GM12891 (cell line): ENCODE data around the gene IRGM. TPM values are rescaled to one million over a fixed set of nuclear protein-coding genes. Genes with fewer than 3 reads are reported as not detected.
A peak's percentile ranks its signal among the peaks of the same experiment; 100 is the strongest.
"Not testable (repeated sequence)": the region's sequence is repeated elsewhere in the genome, so short reads cannot be mapped to it uniquely, and the experiment has no call there.

Experiments
- DNase-seq: peaks from one replicate; pipeline ENCODE4 v3.0.0; 2011; ENCODE audit warnings: low spot score; ENCODE audit not compliant: insufficient read length
- FAIRE-seq: peaks from 2 replicates; lab custom pipeline; 2011; peaks lifted over from hg19 to GRCh38; lab: Jason Lieb, UNC
- PAX5 ChIP-seq: IDR thresholded peaks from 2 replicates; pipeline ENCODE4 v1.6.1; 2011; ENCODE audit warnings: low read length, moderate library complexity, mild to moderate bottlenecking; ENCODE audit not compliant: insufficient read depth, severe bottlenecking
- POLR2A ChIP-seq: IDR thresholded peaks from 2 replicates; pipeline ENCODE4 v1.6.1; 2011; ENCODE audit warnings: low read depth, low read length, control low read depth
- POLR2AphosphoS5 ChIP-seq: IDR thresholded peaks from 2 replicates; pipeline ENCODE4 v1.6.1; 2011; ENCODE audit warnings: low read depth, low read length, control low read depth
- POU2F2 ChIP-seq: IDR thresholded peaks from 2 replicates; pipeline ENCODE4 v1.6.1; 2011; ENCODE audit warnings: low read depth, mild to moderate bottlenecking, control low read depth, low read length, moderate library complexity
- SPI1 ChIP-seq: IDR thresholded peaks from 2 replicates; pipeline ENCODE4 v1.6.1; 2011; ENCODE audit warnings: low read depth, low read length, control low read depth
- TAF1 ChIP-seq: IDR thresholded peaks from 2 replicates; pipeline ENCODE4 v1.6.1; 2011; ENCODE audit warnings: low read depth, low read length, control low read depth
- polyA plus RNA-seq: library from polyadenylated mRNA; unstranded; fragments of >200 nt; gene quantifications from one replicate; pipeline ENCODE4 v1.2.1, GENCODE V29; 2012; ENCODE audit warnings: low read depth, missing spikeins, inconsistent platforms; ENCODE audit not compliant: missing spikeins

IRGM gene, protein sequence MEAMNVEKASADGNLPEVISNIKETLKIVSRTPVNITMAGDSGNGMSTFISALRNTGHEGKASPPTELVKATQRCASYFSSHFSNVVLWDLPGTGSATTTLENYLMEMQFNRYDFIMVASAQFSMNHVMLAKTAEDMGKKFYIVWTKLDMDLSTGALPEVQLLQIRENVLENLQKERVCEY
- 0.67 TPM for polyA plus RNA-seq

DNA sequence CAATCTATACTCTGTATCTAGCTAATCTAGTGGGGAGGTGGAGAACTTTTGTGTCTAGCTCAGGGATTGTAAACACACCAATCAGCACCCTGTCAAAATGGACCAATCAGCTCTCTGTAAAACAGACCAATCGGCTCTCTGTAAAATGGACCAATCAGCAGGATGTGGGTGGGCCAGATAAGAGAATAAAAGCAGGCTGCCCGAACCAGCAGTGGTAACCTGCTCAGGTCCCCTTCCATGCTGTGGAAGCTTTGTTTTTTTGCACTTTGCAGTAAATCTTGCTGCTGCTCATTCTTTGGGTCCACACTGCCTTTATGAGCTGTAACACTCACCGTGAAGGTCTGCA lies at the start of gene IRGM:
IRGM (plus strand) TSS at position 214 of the 346 bp plus-strand sequence. CDS start 1,603 bp downstream, outside the sequence.
- FAIRE-seq, DNase-seq: not testable (repeated sequence)

DNA sequence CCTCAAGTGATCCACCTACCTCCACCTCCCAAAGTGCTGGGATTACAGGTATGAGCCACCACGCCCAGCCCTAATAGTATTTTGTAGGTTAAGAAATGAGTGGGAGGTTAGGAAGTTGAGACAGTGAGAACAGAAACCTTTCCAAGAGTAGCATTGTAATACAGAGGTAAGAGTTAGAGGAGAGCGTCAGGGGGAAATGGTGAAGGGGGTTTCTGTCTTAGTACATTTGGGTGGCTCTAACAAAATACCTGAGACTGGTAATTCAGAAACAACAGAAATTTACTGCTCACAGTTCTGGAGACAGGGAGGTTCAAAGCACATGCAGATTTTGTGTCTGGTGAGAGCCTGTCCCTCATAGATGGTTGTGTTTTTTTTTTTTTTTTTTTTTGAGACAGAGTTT lies 48.9 kb upstream of the IRGM start:
- DNase-seq (no peak), FAIRE-seq (no peak)
- TF ChIP-seq POLR2A (no peak), SPI1 (no peak), PAX5 (no peak), POLR2AphosphoS5 (no peak), TAF1 (no peak), POU2F2 (no peak)

DNA sequence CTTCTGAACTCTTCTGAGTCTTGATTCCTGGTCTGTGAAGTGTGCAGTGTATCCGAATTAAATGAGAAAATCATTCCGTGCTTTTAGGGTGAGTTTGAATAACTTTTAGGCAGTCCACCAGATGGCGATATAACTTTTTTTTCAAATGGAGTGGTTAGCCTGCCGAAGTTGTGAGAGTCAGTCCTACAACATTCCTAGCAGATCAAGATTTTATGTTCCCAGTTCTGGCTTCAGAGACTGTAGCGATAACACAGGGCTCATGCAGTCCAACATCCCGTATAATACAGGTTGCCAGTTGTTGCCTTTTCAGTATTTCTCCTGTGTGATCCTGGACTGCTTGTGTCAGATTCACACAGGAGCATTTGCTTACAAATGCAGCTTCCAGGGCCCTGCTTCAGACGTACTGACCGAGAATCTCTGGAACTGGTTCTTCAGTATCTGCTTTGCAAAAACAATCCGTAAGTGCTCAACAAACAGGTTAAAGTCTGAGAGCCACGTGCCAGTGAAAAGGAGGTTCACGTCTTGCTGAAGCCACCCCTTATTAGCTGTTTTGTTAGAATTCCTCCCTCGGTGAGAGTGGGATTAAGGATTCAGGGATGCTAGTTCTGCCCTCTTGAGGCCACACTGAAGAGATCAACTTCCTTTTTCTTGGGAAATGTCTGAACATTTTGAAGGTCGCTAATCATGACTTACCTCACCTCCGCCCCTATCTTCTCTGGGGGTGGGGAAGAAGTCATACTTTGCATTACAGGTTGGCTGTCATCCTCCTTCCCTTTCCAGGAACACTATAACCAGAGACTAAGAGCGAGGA lies 45.0 kb upstream of the IRGM start:
- TF ChIP-seq SPI1 = no peak
- no peak for TF ChIP-seq POU2F2
- TF ChIP-seq TAF1 = no peak
- no peak for TF ChIP-seq POLR2A
- TF ChIP-seq PAX5 = no peak
- TF ChIP-seq POLR2AphosphoS5 = no peak
- FAIRE-seq (peak; percentile 91), DNase-seq (no peak)

DNA sequence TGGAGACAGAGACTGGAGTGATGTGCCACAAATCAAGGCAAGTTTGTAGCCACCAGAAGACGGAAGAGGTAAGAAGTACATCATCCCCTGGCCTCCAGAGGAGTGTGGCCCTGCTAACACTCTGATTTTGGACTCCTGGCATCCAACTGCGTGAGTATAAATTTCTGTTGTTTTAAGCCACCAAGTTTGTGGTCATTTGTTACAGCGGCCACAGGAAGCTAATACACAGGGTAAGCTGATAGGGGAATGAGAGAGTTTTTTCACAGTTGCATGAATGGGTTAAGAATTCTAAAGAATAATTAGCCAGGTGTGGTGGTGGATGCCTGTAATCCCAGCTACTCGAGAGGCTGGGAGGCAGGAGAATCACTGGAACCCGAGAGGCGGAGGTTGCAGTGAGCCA lies 41.9 kb upstream of the IRGM start:
- TF ChIP-seq POLR2A = no peak
- TF ChIP-seq TAF1 = no peak
- no peak for TF ChIP-seq POU2F2
- TF ChIP-seq SPI1 = no peak
- no peak for TF ChIP-seq PAX5
- TF ChIP-seq POLR2AphosphoS5 = no peak
- FAIRE-seq (no peak), DNase-seq (no peak)

DNA sequence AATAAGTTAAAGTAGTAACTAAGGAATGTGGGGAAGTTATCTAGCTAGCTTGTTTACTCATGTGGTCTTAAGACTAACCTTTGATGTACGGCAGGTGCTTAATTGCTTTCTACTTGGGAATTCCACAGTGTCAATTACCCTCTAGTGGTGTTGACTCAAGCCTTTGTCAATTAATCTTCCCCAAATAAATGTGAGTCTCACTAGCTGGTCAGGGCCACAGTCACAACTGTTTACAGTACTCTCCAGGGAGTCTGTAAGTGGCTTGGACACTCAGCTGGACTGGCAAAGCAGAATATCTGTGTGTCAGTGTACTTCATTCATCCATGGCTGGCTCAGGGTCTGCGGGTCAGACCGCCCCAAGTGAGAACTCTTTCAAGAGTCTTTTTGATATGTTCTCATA lies 37.0 kb upstream of the IRGM start:
- DNase-seq = no peak
- no peak for TF ChIP-seq POU2F2
- no peak for TF ChIP-seq SPI1
- no peak for TF ChIP-seq POLR2AphosphoS5
- TF ChIP-seq POLR2A = no peak
- no peak for TF ChIP-seq TAF1
- TF ChIP-seq PAX5 = no peak
- no peak for FAIRE-seq

DNA sequence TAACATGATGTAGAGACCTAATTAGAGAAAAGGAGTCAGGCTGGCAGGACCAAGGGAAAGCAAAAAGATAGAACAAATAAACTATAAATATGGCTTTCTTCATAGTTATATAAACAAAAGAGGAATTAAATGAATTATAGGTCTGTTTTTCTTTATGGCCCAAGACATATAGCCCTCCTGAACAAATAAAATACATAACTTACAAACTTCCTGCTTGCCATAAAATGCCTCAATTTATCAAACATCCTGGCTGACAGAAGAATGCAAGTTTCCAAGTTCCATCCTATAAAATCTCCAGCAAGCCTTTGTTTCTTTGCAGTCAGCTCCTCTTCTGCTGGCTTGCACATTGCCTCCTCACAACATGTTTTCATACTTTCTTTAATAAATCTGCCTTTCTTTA lies 31.3 kb upstream of the IRGM start:
- TF ChIP-seq PAX5 (no peak), SPI1 (no peak), POLR2AphosphoS5 (no peak), TAF1 (no peak), POU2F2 (no peak), POLR2A (no peak)
- no peak for FAIRE-seq
- DNase-seq = no peak

DNA sequence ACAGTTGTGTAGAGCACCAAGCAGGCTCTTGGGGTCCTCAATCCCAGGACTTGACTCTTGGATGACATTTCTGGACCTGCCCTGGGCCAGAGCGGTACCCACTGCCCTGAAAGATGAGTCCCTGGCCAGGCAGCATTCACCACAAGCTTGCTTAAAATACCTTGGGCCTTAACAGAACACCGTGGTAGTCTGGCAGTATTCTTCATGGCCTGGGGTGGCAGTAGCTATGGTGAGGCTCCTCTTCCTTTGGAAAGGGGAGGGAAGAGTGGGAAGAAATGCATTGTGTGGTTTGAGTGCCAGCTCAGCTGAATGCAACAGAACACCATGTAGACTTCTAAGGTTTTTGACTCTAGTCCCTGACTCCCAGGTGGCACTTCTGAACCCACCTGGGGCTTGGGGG lies 29.4 kb upstream of the IRGM start:
- FAIRE-seq (no peak), DNase-seq (no peak)
- TF ChIP-seq POLR2A = no peak

DNA sequence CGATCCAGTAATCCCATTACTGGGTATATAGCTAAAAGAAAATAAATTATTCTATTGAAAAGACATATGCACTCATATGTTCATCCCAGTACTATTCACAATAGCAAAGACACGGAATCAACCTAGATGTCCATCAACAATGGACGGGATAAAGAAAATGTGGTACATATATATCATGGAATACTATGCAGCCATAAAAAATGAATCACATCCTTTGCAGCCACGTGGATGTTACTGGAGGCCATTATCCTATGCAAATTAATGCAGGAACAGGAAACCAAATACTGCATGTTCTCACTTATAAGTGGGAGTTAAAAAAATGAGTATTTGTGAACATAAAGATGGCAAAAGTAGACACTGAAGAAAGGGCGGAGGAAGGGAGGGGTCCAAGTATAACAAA lies 16.6 kb upstream of the IRGM start:
- DNase-seq (no peak), FAIRE-seq (no peak)
- no peak for TF ChIP-seq POLR2A
- no peak for TF ChIP-seq SPI1
- no peak for TF ChIP-seq POLR2AphosphoS5
- no peak for TF ChIP-seq PAX5
- no peak for TF ChIP-seq TAF1
- no peak for TF ChIP-seq POU2F2

DNA sequence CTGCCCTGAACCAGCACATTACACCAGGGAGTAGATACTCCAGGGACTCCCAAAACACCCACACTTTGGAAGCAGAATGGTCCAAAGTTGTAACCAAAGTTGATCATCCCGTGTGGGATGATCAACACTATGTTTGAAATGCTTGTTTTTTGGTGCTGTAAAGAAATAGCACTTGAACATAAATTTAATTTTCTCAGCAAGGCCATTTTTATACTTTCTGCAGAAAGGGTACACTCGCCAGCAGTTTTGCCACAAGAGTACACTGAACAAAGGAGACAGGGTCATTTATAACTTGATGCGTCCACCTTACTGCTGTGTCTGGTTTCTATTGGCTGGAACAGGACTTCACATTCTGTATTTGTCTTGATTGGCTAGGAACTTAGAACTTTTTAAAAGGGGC lies 14.5 kb upstream of the IRGM start:
- FAIRE-seq = not testable (repeated sequence)

DNA sequence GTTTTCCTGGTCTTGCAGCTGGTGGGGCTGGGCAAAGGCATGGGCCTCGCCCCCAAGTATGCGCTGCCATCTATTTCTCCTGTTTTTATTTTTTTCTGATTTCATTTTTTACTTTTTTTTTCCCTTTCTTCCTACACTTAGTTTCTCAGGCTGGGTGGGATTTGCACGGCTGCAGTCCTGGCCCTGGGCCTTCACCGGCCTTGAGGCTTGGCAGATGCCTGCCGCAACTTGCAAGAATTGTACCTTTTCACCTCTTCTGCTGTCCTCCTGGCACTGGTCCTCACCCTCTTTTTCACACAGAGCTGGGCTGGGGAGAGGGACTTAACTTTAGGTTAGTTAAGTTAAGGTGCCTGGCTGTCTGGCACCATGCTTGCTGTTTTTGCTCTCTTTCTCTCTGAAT lies 10.3 kb upstream of the IRGM start:
- FAIRE-seq (no peak), DNase-seq (no peak)
- TF ChIP-seq POLR2AphosphoS5 = no peak
- TF ChIP-seq POLR2A = no peak
- TF ChIP-seq TAF1 = no peak
- TF ChIP-seq SPI1 = no peak
- no peak for TF ChIP-seq PAX5
- no peak for TF ChIP-seq POU2F2

More for the DNA sequence above, 14.5 kb upstream of the IRGM start:
- DNase-seq = not testable (repeated sequence)

DNA sequence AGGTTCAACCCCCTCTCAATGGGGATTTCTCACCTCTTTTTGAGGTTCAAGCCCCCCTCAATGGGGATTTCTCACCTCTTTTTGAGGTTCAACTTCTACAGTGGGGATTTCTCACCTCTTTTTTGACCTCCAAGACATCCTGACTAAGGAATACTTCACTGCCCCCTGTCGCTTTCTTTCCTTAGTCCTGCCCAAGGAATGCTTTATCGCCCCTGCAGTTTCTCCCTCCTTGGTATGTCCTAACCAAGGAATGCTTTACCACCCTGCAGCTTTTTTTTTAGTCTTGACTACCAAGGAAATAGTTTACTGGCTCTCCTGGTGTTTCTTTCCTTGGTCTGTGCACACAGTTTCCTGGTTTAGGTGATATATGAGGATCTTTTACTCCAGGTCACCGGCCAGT lies 9.6 kb upstream of the IRGM start:
- no peak for TF ChIP-seq POLR2AphosphoS5
- TF ChIP-seq PAX5 = no peak
- TF ChIP-seq SPI1 = no peak
- no peak for TF ChIP-seq TAF1
- TF ChIP-seq POU2F2 = no peak
- no peak for TF ChIP-seq POLR2A
- FAIRE-seq = no peak
- no peak for DNase-seq

DNA sequence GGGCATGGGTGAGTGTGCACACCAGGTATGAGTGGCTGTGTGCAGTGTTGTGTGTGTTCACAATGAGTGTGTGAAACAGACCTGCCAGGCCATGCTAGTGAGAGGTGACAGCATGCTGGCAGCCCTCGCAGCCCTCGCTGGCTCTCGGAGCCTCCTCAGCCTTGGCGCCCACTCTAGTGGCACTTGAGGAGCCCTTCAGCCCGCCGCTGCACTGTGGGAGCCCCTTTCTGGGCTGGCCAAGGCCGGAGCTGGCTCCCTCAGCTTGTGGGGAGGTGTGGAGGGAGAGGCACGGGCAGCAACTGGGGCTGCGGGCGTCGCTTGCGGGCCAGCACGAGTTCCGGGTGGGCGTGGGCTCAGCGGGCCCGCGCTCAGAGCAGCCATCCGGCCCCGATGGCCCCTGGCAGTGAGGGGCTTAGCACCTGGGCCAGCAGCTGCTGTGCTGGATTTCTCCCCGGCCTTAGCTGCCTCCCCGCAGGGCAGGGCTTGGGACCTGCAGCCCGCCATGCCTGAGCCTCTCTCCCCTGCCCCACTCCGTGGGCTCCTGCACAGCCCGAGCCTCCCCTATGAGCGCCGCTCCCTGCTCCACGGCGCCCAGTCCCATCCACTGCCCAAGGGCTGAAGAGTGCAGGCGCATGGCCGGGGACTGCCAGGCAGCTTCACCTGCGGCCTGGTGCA lies 999 bp upstream of the IRGM start:
- FAIRE-seq, DNase-seq: not testable (repeated sequence)
